Activated CD4-positive, CD25-positive, alpha-beta regulatory T cell (primary cell): ENCODE measurements around the gene CEBPE.

Experiments
- DNase-seq, 4 experiments: peaks; one replicate each; lab custom pipeline; 2025; lab: John Stamatoyannopoulos, UW

The CEBPE gene

DNA sequence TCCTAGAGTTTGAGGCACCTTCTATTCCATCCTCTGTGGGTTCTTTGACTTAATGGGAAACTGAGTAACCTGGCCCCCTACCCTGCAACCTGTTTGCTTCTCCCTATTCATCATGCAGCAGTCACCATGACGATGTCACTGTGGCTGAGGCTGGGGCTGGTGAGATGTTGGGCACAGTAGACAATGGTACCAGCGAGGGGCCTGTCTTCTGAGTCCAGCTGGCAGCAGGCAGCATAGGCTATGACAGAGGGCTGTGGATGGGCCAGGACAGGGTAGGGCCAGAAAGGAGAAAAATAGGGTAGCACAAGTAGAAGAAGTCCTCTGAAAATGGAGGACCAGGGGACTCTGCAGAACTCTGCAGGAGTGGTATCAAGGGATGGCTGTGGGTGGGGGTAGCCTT, 16.3 kb downstream of the CEBPE start:
- no peak for DNase-seq

- DNase-seq, result no peak
These were observed 16.9 kb downstream of the CEBPE start for GRCh38 chr14:23101986-23102625.

DNA sequence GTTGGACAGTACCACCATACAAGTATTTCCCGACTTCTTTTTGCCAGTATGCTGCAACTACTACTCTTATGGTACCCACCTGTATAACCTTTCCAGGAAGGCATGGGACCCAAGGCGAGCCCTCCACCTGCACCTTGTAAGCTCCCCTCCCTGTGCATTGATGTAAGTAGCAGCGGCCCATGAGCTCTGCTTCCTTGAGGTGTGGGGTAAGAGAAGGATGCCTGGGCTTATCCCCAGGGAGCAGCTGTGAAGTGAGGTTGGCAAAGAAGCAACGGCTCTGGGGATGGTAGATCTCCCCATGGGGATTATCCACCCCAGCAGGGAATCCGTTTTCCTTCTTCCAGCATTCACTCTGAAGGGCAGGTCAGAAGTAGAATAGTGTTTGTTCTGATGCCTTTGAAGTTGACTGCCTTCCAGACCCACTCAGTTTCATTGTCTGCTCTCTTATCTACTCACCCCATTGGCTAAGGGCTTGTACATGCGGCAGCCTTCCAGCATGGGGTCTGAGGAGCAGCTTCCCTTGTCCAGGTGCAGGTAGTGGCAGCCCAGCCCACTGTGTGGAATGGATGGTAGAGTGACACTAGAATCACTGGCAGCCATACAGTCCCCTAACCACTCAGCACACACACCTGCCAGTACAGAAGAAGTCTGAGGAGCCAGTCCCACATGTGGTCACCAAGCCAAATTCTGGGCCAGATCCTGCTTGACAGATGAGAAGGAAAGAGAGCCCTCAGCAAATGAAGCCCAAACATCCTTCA, 17.7 kb downstream of the CEBPE start:
- no peak for DNase-seq

GRCh38 chr14:23099212-23099861, 19.7 kb downstream of the CEBPE start:
- no peak for DNase-seq

DNA sequence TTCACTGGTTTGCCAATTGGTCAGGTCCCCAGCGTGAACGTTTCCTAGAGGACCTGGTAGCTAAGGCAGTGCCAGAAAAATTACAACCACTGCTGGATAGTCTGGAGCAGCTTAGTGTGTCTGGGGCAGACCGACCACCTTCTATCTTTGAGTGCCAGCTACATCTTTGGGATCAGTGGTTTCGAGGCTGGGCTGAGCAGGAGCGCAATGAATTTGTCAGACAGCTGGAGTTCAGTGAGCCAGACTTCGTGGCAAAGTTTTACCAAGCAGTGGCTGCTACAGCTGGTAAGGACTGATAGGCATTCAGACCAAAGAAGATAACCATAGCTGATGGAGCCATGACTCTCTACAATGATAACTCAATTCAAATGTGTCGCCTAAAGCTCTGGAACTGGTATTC, 21.3 kb downstream of the CEBPE start:
- no peak for DNase-seq

DNA sequence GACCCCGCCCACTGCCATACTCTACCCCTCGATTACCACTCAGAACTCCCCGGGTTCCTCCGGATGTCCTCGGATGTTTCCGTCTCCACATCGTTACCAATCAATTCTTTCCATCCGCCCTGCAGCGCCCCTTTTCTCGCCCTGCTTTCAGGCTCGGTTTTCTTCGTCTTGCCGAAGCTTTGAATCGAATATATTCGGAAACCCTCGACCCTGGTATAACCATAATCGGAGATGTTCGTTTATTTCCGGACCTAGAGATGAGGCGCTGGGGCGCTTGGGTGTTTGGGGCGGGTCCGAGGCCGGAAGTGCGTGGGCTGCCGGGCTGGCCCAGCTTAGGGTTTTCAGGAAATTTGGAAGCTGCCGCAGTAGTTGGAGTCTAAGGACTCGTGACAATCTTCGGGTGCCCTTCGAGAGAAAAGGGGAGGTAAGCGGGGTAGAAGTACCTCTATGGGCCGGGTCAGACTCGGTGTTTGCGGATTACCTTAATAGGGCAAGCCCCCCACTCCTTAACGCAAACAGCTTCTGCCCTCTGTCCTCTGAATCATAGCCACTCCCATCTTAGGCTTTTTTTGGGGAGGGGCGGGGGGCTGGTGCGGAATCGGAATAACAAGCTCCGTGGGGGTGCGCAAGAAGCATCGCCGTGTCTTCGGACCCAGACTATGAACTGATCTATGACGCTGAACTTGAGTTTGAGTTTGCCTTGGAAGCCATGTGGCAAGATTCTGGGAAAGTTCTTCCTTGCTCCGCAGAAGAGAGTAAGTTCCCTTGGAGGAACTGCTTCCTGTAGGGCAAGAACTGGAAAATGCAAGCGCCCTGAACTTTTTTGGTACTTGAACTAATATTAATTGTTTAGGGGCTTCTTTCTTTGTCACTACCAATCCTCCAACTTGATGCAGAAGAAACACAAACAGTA, 23.6 kb downstream of the CEBPE start, which contains the start of gene C14orf119:
Gene C14orf119 (plus strand): TSS at position 310 of the 913 bp plus-strand sequence. CDS start 2,154 bp downstream, outside the sequence.
- no peak for DNase-seq

DNA sequence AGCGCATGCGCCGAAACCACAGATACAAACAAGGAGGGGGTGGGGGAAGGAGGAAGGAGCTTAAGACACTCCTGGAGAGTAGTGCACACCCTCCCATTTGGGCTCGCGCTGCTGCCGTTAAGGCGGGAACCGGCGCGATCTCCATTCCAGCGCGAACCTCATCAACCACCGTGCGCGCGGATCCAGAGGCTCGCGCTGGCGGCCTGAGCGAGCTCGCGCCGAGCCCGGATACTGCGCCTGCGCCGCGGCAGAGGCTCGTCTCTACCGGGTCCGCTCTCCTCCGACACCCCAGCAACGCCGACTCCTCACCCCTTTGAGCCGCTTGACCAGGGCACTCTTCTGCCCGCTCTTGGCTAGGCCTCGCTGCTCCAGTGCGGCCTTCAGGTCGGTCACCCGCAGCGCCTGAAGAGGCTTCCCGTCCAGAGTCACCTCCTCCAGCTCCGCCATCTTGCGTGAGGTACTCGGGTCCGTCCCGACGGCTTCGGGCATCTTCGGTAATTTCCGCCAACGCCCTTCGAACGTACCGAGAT, 24.3 kb downstream of the CEBPE start, which contains the start of gene ACIN1:
Gene ACIN1 (minus strand): TSS at position 471 of the 530 bp plus-strand sequence. CDS start 24 bp downstream, at position 447.
- no peak for DNase-seq

GRCh38 chr14:23093991-23094665, 24.9 kb downstream of the CEBPE start:
- no peak for DNase-seq

DNA sequence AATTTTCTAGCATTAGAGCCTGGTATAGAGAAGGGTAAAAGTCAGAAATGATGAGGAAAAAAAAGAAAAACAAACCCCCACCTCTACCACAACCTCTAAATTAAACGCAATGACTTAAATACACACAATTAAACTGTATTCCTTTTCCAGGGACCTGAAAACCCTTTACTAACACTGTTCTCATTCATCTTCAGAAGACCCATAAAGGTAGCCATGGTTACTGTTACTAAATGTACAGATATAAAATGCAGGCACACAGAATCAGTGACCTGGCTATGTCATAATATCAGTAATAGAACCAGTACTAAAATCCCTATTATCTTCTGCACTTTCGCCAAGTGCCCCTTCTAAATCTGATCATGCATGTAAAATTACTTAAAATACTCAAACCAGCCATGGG, 25.5 kb downstream of the CEBPE start:
- no peak for DNase-seq

- no peak for DNase-seq
These were observed 26.0 kb downstream of the CEBPE start for GRCh38 chr14:23093104-23093503.

GRCh38 chr14:23091294-23092225, 27.5 kb downstream of the CEBPE start:
- no peak for DNase-seq

GRCh38 chr14:23090254-23090636, 28.8 kb downstream of the CEBPE start:
- no peak for DNase-seq

- no peak for DNase-seq
These were observed 29.4 kb downstream of the CEBPE start for GRCh38 chr14:23089498-23090253.

DNA sequence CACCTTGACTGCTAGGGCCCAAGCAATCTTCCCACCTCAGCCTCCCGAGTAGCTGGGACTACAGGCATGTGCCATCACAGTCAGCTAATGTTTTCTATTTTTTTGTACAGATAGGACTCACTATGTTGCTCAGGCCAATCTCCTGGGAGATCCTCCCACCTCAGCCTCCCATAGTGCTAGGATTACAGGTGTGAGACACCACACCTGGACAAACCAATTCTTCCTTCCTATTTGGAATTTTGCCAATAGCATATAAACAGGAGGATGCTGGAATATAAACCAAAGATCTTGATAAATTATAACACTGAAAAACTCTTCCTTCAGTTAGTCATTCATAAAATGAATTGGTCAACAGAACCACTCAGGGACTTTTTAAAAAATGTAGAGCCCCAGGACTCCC, 32.5 kb downstream of the CEBPE start:
- DNase-seq, result no peak

- DNase-seq, result no peak
These were observed 33.6 kb downstream of the CEBPE start for GRCh38 chr14:23085458-23085857.

GRCh38 chr14:23080474-23080873, 38.6 kb downstream of the CEBPE start:
- DNase-seq, result no peak

GRCh38 chr14:23079716-23080115, 39.3 kb downstream of the CEBPE start:
- no peak for DNase-seq

- DNase-seq, result no peak
These were observed 40.4 kb downstream of the CEBPE start for GRCh38 chr14:23078692-23079116.

DNA sequence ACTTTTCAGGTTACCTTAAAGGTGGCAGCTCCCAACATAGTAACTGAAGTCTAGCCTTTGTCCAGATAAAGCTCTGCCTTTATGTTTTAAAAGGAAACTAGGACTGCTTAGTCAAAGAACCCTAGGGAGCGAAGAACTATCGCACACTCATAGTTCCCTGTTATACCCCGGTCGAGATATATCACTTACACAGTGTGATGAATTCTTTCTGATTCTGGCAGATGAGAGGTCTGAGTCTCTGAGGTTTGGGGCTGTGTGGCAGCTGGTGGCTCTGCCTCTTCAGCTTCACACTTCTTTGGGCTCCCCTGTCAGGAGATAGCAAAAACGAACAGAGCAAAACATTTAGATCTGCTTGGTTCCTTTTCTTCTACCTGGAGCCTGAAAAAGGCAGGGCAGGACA, 41.1 kb downstream of the CEBPE start:
- DNase-seq, result no peak
